B cell (primary cell): ENCODE measurements around the gene MLXIPL. TPM values are rescaled to one million over a fixed set of nuclear protein-coding genes. Genes with fewer than 3 reads are reported as not detected.

Experiments used
- ATAC-seq: fragments of 200-7000 bp; cut with Tn5 transposase; one replicate; pipeline ENCODE4 v1.10.0; 2021; ENCODE audit warnings: low read depth, mild to moderate bottlenecking, moderate number of reproducible peaks, moderate library complexity
- CTCF ChIA-PET: fragments of 350-600 bp; sonication (Branson Sonifier 250); formaldehyde crosslinking; loops from one replicate; lab custom pipeline; 2021; ENCODE audit warnings: antibody characterized with exemption, inconsistent platforms; lab: Charles Lee
- POLR2A ChIA-PET: fragments of 350-600 bp; sonication (Branson Sonifier 250); formaldehyde crosslinking; loops from one replicate; lab custom pipeline; 2021; ENCODE audit warnings: antibody characterized with exemption; lab: Charles Lee
- DNase-seq: peaks from one replicate; pipeline ENCODE4 v3.0.0; 2013
- H2AFZ ChIP-seq: 2 replicates; pipeline ENCODE4 v1.6.1; 2012; ENCODE audit warnings: mild to moderate bottlenecking, low read depth, low read length; ENCODE audit not compliant: insufficient read depth, poor library complexity, severe bottlenecking
- H3K27ac ChIP-seq, 2 donors: 1 replicate in 1 of 2; 2 replicates in 1 of 2; pipeline ENCODE4 v1.5.1; 2012 to 2013; ENCODE audit warnings: low read length in 2 of 2, mild to moderate bottlenecking in 2 of 2, moderate library complexity in 1 of 2
- H3K27me3 ChIP-seq, 4 experiments: fragments of 200-600 bp in 1 of 4; sonication (generic) in 1 of 4; replicated peaks in 1 of 4; 1 replicate in 2 of 4; 2 replicates in 2 of 4; pipeline versions ENCODE4 v1.6.1 to v1.7.0; 2013 to 2016; ENCODE audit warnings: low read length in 3 of 4, mild to moderate bottlenecking in 2 of 4, mixed read lengths in 1 of 4, moderate library complexity in 1 of 4; ENCODE audit not compliant: insufficient read depth in 4 of 4, control insufficient read depth in 3 of 4; ENCODE audit errors: control extremely low read depth in 1 of 4
- H3K36me3 ChIP-seq, 2 experiments: replicated peaks in 1 of 2; 1 replicate in 1 of 2; 2 replicates in 1 of 2; pipeline versions ENCODE4 v1.6.1 to v1.7.1; 2013; ENCODE audit warnings: low read length in 1 of 2; ENCODE audit not compliant: insufficient read depth in 2 of 2, control insufficient read depth in 1 of 2; ENCODE audit errors: control extremely low read depth in 1 of 2, extremely low read depth in 1 of 2
- H3K4me1 ChIP-seq, 2 donors: fragments of 200-600 bp in 1 of 2; sonication (generic) in 1 of 2; 1 replicate in 1 of 2; 2 replicates in 1 of 2; pipeline versions ENCODE4 v1.5.1 to v1.6.1; 2013 to 2017; ENCODE audit warnings: low read length in 2 of 2; ENCODE audit not compliant: control insufficient read depth in 2 of 2, insufficient read depth in 2 of 2
- H3K4me2 ChIP-seq: replicated peaks from 2 replicates; pipeline ENCODE3; 2012; ENCODE audit warnings: mild to moderate bottlenecking, low read depth, low read length; ENCODE audit not compliant: poor library complexity, severe bottlenecking
- H3K4me3 ChIP-seq, 5 experiments: fragments of 200-600 bp in 1 of 5; sonication (generic) in 1 of 5; 1 replicate in 3 of 5; 2 replicates in 2 of 5; pipeline versions ENCODE4 v1.5.1 to v1.7.0; 2011 to 2016; ENCODE audit warnings: low read length in 4 of 5, mild to moderate bottlenecking in 4 of 5, low read depth in 2 of 5, control low read depth in 1 of 5, moderate library complexity in 1 of 5; ENCODE audit not compliant: insufficient read depth in 1 of 5; ENCODE audit errors: control extremely low read depth in 1 of 5, extremely low read depth in 1 of 5
- H3K79me2 ChIP-seq: fragments of 200-600 bp; sonication (generic); one replicate; pipeline ENCODE4 v1.6.0; 2016; ENCODE audit warnings: low read length; ENCODE audit not compliant: control insufficient read depth, insufficient read depth
- H3K9ac ChIP-seq: fragments of 200-600 bp; sonication (generic); 2 replicates; pipeline ENCODE4 v1.6.1; 2017; ENCODE audit warnings: mild to moderate bottlenecking, low read length, moderate library complexity
- H3K9me3 ChIP-seq, 3 donors: one replicate each; pipeline versions ENCODE4 v1.6.1 to v1.7.1; 2013; ENCODE audit warnings: low read length in 2 of 3; ENCODE audit not compliant: control insufficient read depth in 2 of 3, insufficient read depth in 1 of 3; ENCODE audit errors: control extremely low read depth in 1 of 3
- H4K20me1 ChIP-seq: 2 replicates; pipeline ENCODE4 v1.6.0; 2012; ENCODE audit warnings: mild to moderate bottlenecking, low read length; ENCODE audit not compliant: insufficient read depth, control insufficient read depth, poor library complexity, severe bottlenecking
- H3K27ac Mint-ChIP-seq: one replicate; pipeline ENCODE4 v1.8.0; 2021; ENCODE audit warnings: mixed read lengths
- H3K27me3 Mint-ChIP-seq: one replicate; pipeline ENCODE4 v1.8.0; 2021; ENCODE audit warnings: mixed read lengths
- H3K4me1 Mint-ChIP-seq: one replicate; pipeline ENCODE4 v1.8.0; 2021; ENCODE audit warnings: mixed read lengths
- H3K4me3 Mint-ChIP-seq: one replicate; pipeline ENCODE4 v1.8.0; 2021; ENCODE audit warnings: mixed read lengths
- H3K9me3 Mint-ChIP-seq: one replicate; pipeline ENCODE4 v1.8.0; 2022; ENCODE audit warnings: mixed read lengths; ENCODE audit not compliant: insufficient read depth
- CTCF ChIP-seq: fragments of 200-600 bp; IDR thresholded peaks from one replicate; pipeline ENCODE4 v1.8.0; 2022; ENCODE audit warnings: antibody characterized with exemption, mild to moderate bottlenecking
- EZH2 ChIP-seq: IDR thresholded peaks from 2 replicates; pipeline ENCODE4 v1.6.1; 2012; ENCODE audit warnings: borderline replicate concordance, low read depth, mild to moderate bottlenecking, moderate library complexity, low read length; ENCODE audit not compliant: insufficient read depth, poor library complexity, severe bottlenecking
- WGBS: methylation state at CpG from one replicate; pipeline ENCODE4 v1.1.5; 2013; ENCODE audit warnings: missing lambda C conversion rate; ENCODE audit not compliant: insufficient coverage; 5-methylcytosine and 5-hydroxymethylcytosine counted together
- intact Hi-C: fragments of 100-400 bp; cut with micrococcal nuclease; formaldehyde crosslinking; loops from one replicate; pipeline ENCODE4 v1.10.0; 2022
- polyA plus RNA-seq: library from polyadenylated mRNA; depleted of rRNA; stranded (reverse); fragments of >200 nt; gene quantifications from 2 replicates; pipeline ENCODE4 v1.2.3, GENCODE V29; 2012
- total RNA-seq, 2 donors: library from RNA; stranded (reverse); fragments of 120-200 nt in 1 of 2; gene quantifications; 1 replicate in 1 of 2; 2 replicates in 1 of 2; pipeline versions ENCODE4 v1.2.3 to v1.2.4, GENCODE V29; 2013 to 2022

MLXIPL gene
- total and polyA plus RNA-seq, 2 donors (not counting 1 experiment from before 2014, with no cell fraction given): not detected

DNA sequence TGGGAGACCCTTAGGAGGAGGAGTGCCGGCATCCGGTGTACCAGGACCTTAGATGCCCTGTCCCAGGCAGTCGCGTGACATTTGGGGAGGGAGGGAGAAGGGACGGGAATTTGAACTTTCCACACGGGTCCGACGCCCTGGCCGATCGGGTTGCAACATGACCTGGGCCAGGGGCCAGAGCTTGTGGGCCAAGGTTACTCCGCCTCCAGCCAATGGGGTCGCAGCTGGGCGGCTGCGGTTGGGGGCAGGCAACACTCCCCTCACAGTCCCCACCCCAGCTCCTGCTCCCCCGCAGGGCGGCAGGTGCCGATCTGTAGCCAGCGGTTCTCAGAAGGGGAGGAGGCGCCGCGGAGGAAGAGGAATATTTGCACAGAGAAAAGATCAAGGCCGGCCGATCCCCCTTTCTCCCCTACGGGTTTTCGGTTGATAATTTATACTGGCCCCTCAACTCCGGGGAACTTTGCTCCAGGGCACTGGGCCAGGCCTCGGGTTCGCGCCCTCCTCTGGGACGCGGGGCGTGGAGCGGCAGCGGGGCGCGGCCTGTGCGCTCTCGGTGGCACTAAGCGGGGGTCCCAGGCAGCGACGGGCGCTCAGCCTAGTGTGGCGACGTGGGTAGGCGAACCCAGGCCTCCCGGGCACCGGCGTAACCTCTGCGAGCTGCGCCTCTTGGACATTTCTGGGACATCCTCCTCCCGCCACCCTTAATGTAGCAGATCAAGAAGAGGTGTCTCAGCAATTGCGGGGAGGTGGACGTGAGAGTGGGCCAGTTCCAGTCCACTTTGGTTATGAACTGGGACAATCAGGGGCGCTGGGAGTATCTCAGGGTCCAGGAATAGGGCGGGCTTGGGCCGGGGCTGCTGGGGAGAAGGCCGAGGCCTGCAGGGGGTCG, 1.2 kb downstream of the MLXIPL start:
- H3K27me3 ChIP-seq: peaks cover 0 to 60% (median 21%) of the 10 kb centered on the region in 4 experiments
- TF ChIP-seq EZH2 (no peak), CTCF (no peak)
- peak overlapping the region; percentile 66 for H2AFZ ChIP-seq
- peak overlapping the region in 1 of 5 experiments; percentile 24 for H3K4me3 ChIP-seq
- ChIA-PET POLR2A (no interaction called here), CTCF (interaction anchor here (0.6 to 1.8 kb wide), 2 partner anchors 16 to 102 kb away, joined by 3 to 4 read pairs; no protein-coding TSS in a partner anchor)
- Mint-ChIP-seq H3K27ac (no peak overlapping the region), H3K4me3 (peak overlapping the region; percentile 54), H3K4me1 (peaks cover 16% of the 10 kb centered on the region), H3K27me3 (peaks cover 38% of the 10 kb centered on the region), H3K9me3 (no peaks in the 10 kb centered on the region)
- DNase-seq (no peak), ATAC-seq (no peak)
- H3K4me1 ChIP-seq: peaks cover 14 to 21% of the 10 kb centered on the region in 2 donors
- H3K9ac ChIP-seq: no peak overlapping the region
- H4K20me1 ChIP-seq: no peaks in the 10 kb centered on the region
- peaks cover 0 to 12% (median 0%) of the 10 kb centered on the region in 3 donors for H3K9me3 ChIP-seq
- H3K36me3 ChIP-seq: no peaks in the 10 kb centered on the region
- peak overlapping the region; percentile 83 for H3K4me2 ChIP-seq
- intact Hi-C loops: no loop called here
- H3K79me2 ChIP-seq: no peaks in the 10 kb centered on the region
- no peak overlapping the region for H3K27ac ChIP-seq
- WGBS: 8% methylated on average over 54 of the region's 58 CpGs

- Histone ChIP-seq H3K27me3 (peaks cover 0 to 55% (median 20%) of the 10 kb centered on the region in 4 experiments), H3K4me3 (no peak overlapping the region), H3K4me2 (no peak overlapping the region), H3K36me3 (no peaks in the 10 kb centered on the region), H3K27ac (no peak overlapping the region), H3K79me2 (no peaks in the 10 kb centered on the region), H3K9ac (no peak overlapping the region), H3K9me3 (peaks cover 0 to 12% (median 0%) of the 10 kb centered on the region in 3 donors), H2AFZ (no peak overlapping the region), H3K4me1 (peaks cover 14 to 21% of the 10 kb centered on the region in 2 donors), H4K20me1 (no peaks in the 10 kb centered on the region)
- ChIA-PET CTCF (interaction anchor here (0.6 to 1.8 kb wide), 2 partner anchors 16 to 103 kb away, joined by 3 to 4 read pairs; no protein-coding TSS in a partner anchor), POLR2A (no interaction called here)
- ATAC-seq (no peak), DNase-seq (no peak)
- peaks cover 32% of the 10 kb centered on the region for H3K27me3 Mint-ChIP-seq
- no CpG with 5 or more reads among the region's 2 CpGs for WGBS
- H3K4me3 Mint-ChIP-seq: peak overlapping the region; percentile 30
- H3K4me1 Mint-ChIP-seq: peaks cover 16% of the 10 kb centered on the region
- H3K27ac Mint-ChIP-seq: no peak overlapping the region
- TF ChIP-seq EZH2 (no peak), CTCF (no peak)
- no peaks in the 10 kb centered on the region for H3K9me3 Mint-ChIP-seq
- intact Hi-C loops: no loop called here
Measured at GRCh38 chr7:73622527-73622908, 1.8 kb downstream of the MLXIPL start.
